Cardiac fibroblast (primary cell): ENCODE results near the gene VMP1.
A peak's percentile ranks its signal among the peaks of the same experiment; 100 is the strongest.
"Not testable (repeated sequence)": the region's sequence is repeated elsewhere in the genome, so short reads cannot be mapped to it uniquely, and the experiment has no call there.

ENCODE experiments used
- DNase-seq, 2 donors: peaks; one replicate each; pipeline versions ENCODE4 v3.0.0 to v3.0.0-alpha.2; 2010; ENCODE audit warnings: low read depth in 2 of 2
- H3K4me3 ChIP-seq, 2 donors: replicated peaks in 1 of 2; 1 replicate in 1 of 2; 2 replicates in 1 of 2; pipeline ENCODE4 v1.5.1; 2011; ENCODE audit warnings: low read depth in 2 of 2, low read length in 2 of 2, mild to moderate bottlenecking in 2 of 2, moderate library complexity in 1 of 2
- CTCF ChIP-seq: IDR thresholded peaks from one replicate; pipeline ENCODE4 v1.5.1; 2011; ENCODE audit warnings: low read depth, mild to moderate bottlenecking, low read length, inconsistent platforms

VMP1 gene

GRCh38 chr17:59851439-59852375 is 144.3 kb downstream of the VMP1 start:
- no peak overlapping the region for H3K4me3 ChIP-seq
- DNase-seq = peak; percentile 84 to 87
- TF ChIP-seq CTCF = no peak

GRCh38 chr17:59852847-59853167 is 145.4 kb downstream of the VMP1 start:
- not testable (repeated sequence) for DNase-seq, H3K4me3 ChIP-seq

- TF ChIP-seq CTCF = peak; percentile 67
- H3K4me3 ChIP-seq = no peak overlapping the region
- peak; percentile 84 to 100 for DNase-seq
These were observed 145.9 kb downstream of the VMP1 start for GRCh38 chr17:59853168-59853918.

GRCh38 chr17:59853919-59854729 is 146.7 kb downstream of the VMP1 start:
- H3K4me3 ChIP-seq, DNase-seq: not testable (repeated sequence)

GRCh38 chr17:59856859-59857794 is 149.7 kb downstream of the VMP1 start:
- DNase-seq = peak in 1 of 2 donors; percentile 18
- no peak for TF ChIP-seq CTCF
- no peak overlapping the region for H3K4me3 ChIP-seq

- H3K4me3 ChIP-seq = no peak overlapping the region
- peak in 1 of 2 donors; percentile 28 for DNase-seq
- TF ChIP-seq CTCF = no peak
These were observed 150.8 kb downstream of the VMP1 start for GRCh38 chr17:59858167-59858816.
